Muscle of leg (tissue), 11 donors: ENCODE measurements around the gene FBXW4. TPM values are rescaled to one million over a fixed set of nuclear protein-coding genes. Genes with fewer than 3 reads are reported as not detected.

ENCODE experiments used
- DNase-seq: peaks from one replicate; pipeline ENCODE4 v3.0.0; 2013
- H3K27ac ChIP-seq: one replicate; pipeline ENCODE4 v1.5.1; 2013; ENCODE audit warnings: mild to moderate bottlenecking, low read length, control low read depth
- H3K27me3 ChIP-seq: one replicate; pipeline ENCODE4 v1.6.1; 2013; ENCODE audit warnings: low read length; ENCODE audit not compliant: control insufficient read depth, insufficient read depth
- H3K36me3 ChIP-seq: one replicate; pipeline ENCODE4 v1.6.1; 2013; ENCODE audit warnings: low read length; ENCODE audit not compliant: control insufficient read depth, insufficient read depth
- H3K4me1 ChIP-seq: one replicate; pipeline ENCODE4 v1.6.1; 2013; ENCODE audit warnings: low read length; ENCODE audit not compliant: control insufficient read depth, insufficient read depth
- H3K4me3 ChIP-seq: one replicate; pipeline ENCODE4 v1.5.1; 2013; ENCODE audit warnings: low read length, control low read depth
- H3K9me3 ChIP-seq: replicated peaks from 2 replicates; pipeline ENCODE4 v1.6.1; 2013; ENCODE audit warnings: low read depth, low read length; ENCODE audit not compliant: control insufficient read depth
- WGBS: methylation state at CpG from one replicate; pipeline ENCODE4 v1.1.5; 2013; ENCODE audit warnings: missing lambda C conversion rate; ENCODE audit not compliant: insufficient coverage; 5-methylcytosine and 5-hydroxymethylcytosine counted together
- polyA plus RNA-seq, 8 donors: library from polyadenylated mRNA; unstranded; fragments of 120-200 nt; gene quantifications; one replicate each; pipeline versions ENCODE4 v1.2.1 to v1.2.3, GENCODE V29; 2013; ENCODE audit warnings: inconsistent platforms in 1 of 8, low replicate concordance in 1 of 8; ENCODE audit not compliant: insufficient read length in 8 of 8, insufficient read depth in 1 of 8
- total RNA-seq: library from RNA; stranded (reverse); fragments of 120-200 nt; gene quantifications from one replicate; pipeline ENCODE4 v1.2.4, GENCODE V29; 2013

Gene FBXW4
- total and polyA plus RNA-seq, 9 donors = 38.0 to 51.5 (median 44.1) TPM

- peaks cover 4% of the 10 kb centered on the region for H3K36me3 ChIP-seq
- peaks cover 29% of the 10 kb centered on the region for H3K4me1 ChIP-seq
- DNase-seq = no peak
- H3K9me3 ChIP-seq = no peaks in the 10 kb centered on the region
- H3K27me3 ChIP-seq = no peaks in the 10 kb centered on the region
- H3K4me3 ChIP-seq = no peak overlapping the region
- WGBS = no CpG with 5 or more reads among the region's 5 CpGs
- peak overlapping the region; percentile 59 for H3K27ac ChIP-seq
Measured at GRCh38 chr10:101686133-101686925, 8.6 kb downstream of the FBXW4 start.

GRCh38 chr10:101684782-101685181 lies 10.2 kb downstream of the FBXW4 start:
- 100% methylated on average over 1 of the region's 1 CpG for whole genome bisulfite sequencing
- H3K9me3 ChIP-seq = no peaks in the 10 kb centered on the region
- DNase-seq = no peak
- no peak overlapping the region for H3K4me3 ChIP-seq
- H3K36me3 ChIP-seq = peaks cover 4% of the 10 kb centered on the region
- no peaks in the 10 kb centered on the region for H3K27me3 ChIP-seq
- H3K27ac ChIP-seq = no peak overlapping the region
- H3K4me1 ChIP-seq = peaks cover 21% of the 10 kb centered on the region

GRCh38 chr10:101683276-101683675 lies 11.7 kb downstream of the FBXW4 start:
- no peak for DNase-seq
- Histone ChIP-seq H3K9me3 (no peaks in the 10 kb centered on the region), H3K4me1 (peaks cover 19% of the 10 kb centered on the region), H3K27ac (no peak overlapping the region), H3K36me3 (peaks cover 4% of the 10 kb centered on the region), H3K27me3 (no peaks in the 10 kb centered on the region), H3K4me3 (no peak overlapping the region)
- 83% methylated on average over 3 of the region's 3 CpGs for WGBS

GRCh38 chr10:101682172-101682825 lies 12.7 kb downstream of the FBXW4 start:
- no CpG with 5 or more reads among the region's 2 CpGs for WGBS
- Histone ChIP-seq H3K4me3 (no peak overlapping the region), H3K36me3 (peaks cover 2% of the 10 kb centered on the region), H3K27ac (no peak overlapping the region), H3K9me3 (no peaks in the 10 kb centered on the region), H3K27me3 (no peaks in the 10 kb centered on the region), H3K4me1 (peaks cover 10% of the 10 kb centered on the region)
- peak; percentile 6 for DNase-seq

- H3K9me3 ChIP-seq = peaks cover 3% of the 10 kb centered on the region
- H3K27me3 ChIP-seq = no peaks in the 10 kb centered on the region
- no peak for DNase-seq
- peaks cover 6% of the 10 kb centered on the region for H3K4me1 ChIP-seq
- H3K27ac ChIP-seq = no peak overlapping the region
- no peak overlapping the region for H3K4me3 ChIP-seq
- H3K36me3 ChIP-seq = peaks cover 31% of the 10 kb centered on the region
Measured at GRCh38 chr10:101676565-101676964, 18.4 kb downstream of the FBXW4 start.

GRCh38 chr10:101675115-101675514 lies 19.9 kb downstream of the FBXW4 start:
- DNase-seq = no peak
- Histone ChIP-seq H3K4me3 (no peak overlapping the region), H3K27ac (no peak overlapping the region), H3K27me3 (no peaks in the 10 kb centered on the region), H3K4me1 (peaks cover 6% of the 10 kb centered on the region), H3K9me3 (peaks cover 3% of the 10 kb centered on the region), H3K36me3 (peaks cover 41% of the 10 kb centered on the region)
- WGBS = no CpG with 5 or more reads among the region's 2 CpGs

GRCh38 chr10:101672536-101672935 lies 22.4 kb downstream of the FBXW4 start:
- Histone ChIP-seq H3K4me3 (no peak overlapping the region), H3K36me3 (peaks cover 61% of the 10 kb centered on the region), H3K27ac (no peak overlapping the region), H3K27me3 (no peaks in the 10 kb centered on the region), H3K9me3 (peaks cover 3% of the 10 kb centered on the region), H3K4me1 (peaks cover 6% of the 10 kb centered on the region)
- 82% methylated on average over 3 of the region's 6 CpGs for WGBS
- DNase-seq = peak; percentile 41

- DNase-seq = no peak
- Histone ChIP-seq H3K4me1 (peaks cover 6% of the 10 kb centered on the region), H3K9me3 (peaks cover 3% of the 10 kb centered on the region), H3K27ac (no peak overlapping the region), H3K36me3 (peaks cover 64% of the 10 kb centered on the region), H3K27me3 (no peaks in the 10 kb centered on the region), H3K4me3 (no peak overlapping the region)
- WGBS = no CpG with 5 or more reads among the region's 1 CpG
Measured at GRCh38 chr10:101671453-101671852, 23.5 kb downstream of the FBXW4 start.

GRCh38 chr10:101670635-101671034 lies 24.3 kb downstream of the FBXW4 start:
- Histone ChIP-seq H3K36me3 (peaks cover 72% of the 10 kb centered on the region), H3K9me3 (no peaks in the 10 kb centered on the region), H3K4me3 (no peak overlapping the region), H3K4me1 (peaks cover 6% of the 10 kb centered on the region), H3K27ac (no peak overlapping the region), H3K27me3 (no peaks in the 10 kb centered on the region)
- DNase-seq = no peak

GRCh38 chr10:101669181-101669580 lies 25.8 kb downstream of the FBXW4 start:
- Histone ChIP-seq H3K4me1 (peaks cover 6% of the 10 kb centered on the region), H3K27me3 (no peaks in the 10 kb centered on the region)
- WGBS = 100% methylated on average over 2 of the region's 2 CpGs

More at GRCh38 chr10:101669181-101669580, 25.8 kb downstream of the FBXW4 start:
- Histone ChIP-seq H3K9me3 (no peaks in the 10 kb centered on the region), H3K27ac (no peak overlapping the region), H3K36me3 (peaks cover 68% of the 10 kb centered on the region), H3K4me3 (no peak overlapping the region)
- no peak for DNase-seq
